Upper lobe of left lung (tissue), 6 donors: ENCODE measurements around the gene MAB21L3. TPM values are rescaled to one million over a fixed set of nuclear protein-coding genes. Genes with fewer than 3 reads are reported as not detected.

Experiments
- ATAC-seq, 2 donors: fragments of 200-7000 bp; cut with Tn5 transposase; one replicate each; pipeline ENCODE4 v1.9.1; 2022; ENCODE audit warnings: mild to moderate bottlenecking in 2 of 2, moderate library complexity in 2 of 2; ENCODE audit not compliant: low FRiP score in 2 of 2
- DNase-seq, 2 donors: peaks; one replicate each; pipeline ENCODE4 v3.0.0-alpha.2; 2019 to 2020
- H3K27ac ChIP-seq, 4 donors: fragments of 200-600 bp; sonication (generic); one replicate each; pipeline ENCODE4 v1.5.1; 2016 to 2019
- H3K27me3 ChIP-seq, 4 donors: fragments of 200-600 bp; sonication (generic); one replicate each; pipeline ENCODE4 v1.5.1; 2017 to 2019
- H3K36me3 ChIP-seq, 4 donors: fragments of 200-600 bp; sonication (generic); one replicate each; pipeline ENCODE4 v1.5.1; 2016 to 2019
- H3K4me1 ChIP-seq, 4 donors: fragments of 200-600 bp; sonication (generic); one replicate each; pipeline ENCODE4 v1.5.1; 2018 to 2019
- H3K4me3 ChIP-seq, 4 donors: fragments of 200-600 bp; sonication (generic); one replicate each; pipeline ENCODE4 v1.5.1; 2017 to 2019; ENCODE audit warnings: mild to moderate bottlenecking in 2 of 4, moderate library complexity in 1 of 4
- H3K9me3 ChIP-seq, 4 donors: fragments of 200-600 bp; sonication (generic); one replicate each; pipeline ENCODE4 v1.5.1; 2018 to 2019
- CTCF ChIP-seq, 6 experiments: fragments of 450-650 bp in 4 of 6; fragments of 200-600 bp in 2 of 6; sonication (generic) in 2 of 6; IDR thresholded peaks; one replicate each; pipeline ENCODE4 v1.5.1; 2016 to 2019; ENCODE audit warnings: antibody characterized with exemption in 6 of 6
- EP300 ChIP-seq, 4 donors: sonication (generic); formaldehyde crosslinking; IDR thresholded peaks; one replicate each; pipeline ENCODE4 v1.5.1; 2017; ENCODE audit warnings: antibody characterized with exemption in 4 of 4, control low read depth in 2 of 4
- POLR2A ChIP-seq, 4 donors: fragments of 450-650 bp; IDR thresholded peaks; one replicate each; pipeline ENCODE4 v1.5.1; 2016 to 2017; ENCODE audit warnings: antibody characterized with exemption in 4 of 4, mild to moderate bottlenecking in 2 of 4
- POLR2AphosphoS5 ChIP-seq, 2 donors: sonication (generic); formaldehyde crosslinking; IDR thresholded peaks; one replicate each; pipeline ENCODE4 v1.5.1; 2017; ENCODE audit warnings: antibody characterized with exemption in 2 of 2
- WGBS, 2 donors: methylation state at CpG; one replicate each; pipeline ENCODE4 v1.1.5; 2017 to 2018; 5-methylcytosine and 5-hydroxymethylcytosine counted together
- total RNA-seq, 6 donors: library from RNA; depleted of rRNA in 4 of 6; stranded (reverse); fragments of >200 nt in 4 of 6; gene quantifications; one replicate each; pipeline versions ENCODE4 v1.1.0 to v1.2.1, GENCODE V29; 2016 to 2021
- donor health status: DM: no; HTN: no; CAD: no; lungs with moderate emphysema.
- donor health status: DM: no; HTN: yes; CAD: no; lungs with severe emphysema.

The MAB21L3 gene
- total RNA-seq, 6 donors from 2014 or later, result 0.30 to 4.2 (median 1.2) TPM

DNA sequence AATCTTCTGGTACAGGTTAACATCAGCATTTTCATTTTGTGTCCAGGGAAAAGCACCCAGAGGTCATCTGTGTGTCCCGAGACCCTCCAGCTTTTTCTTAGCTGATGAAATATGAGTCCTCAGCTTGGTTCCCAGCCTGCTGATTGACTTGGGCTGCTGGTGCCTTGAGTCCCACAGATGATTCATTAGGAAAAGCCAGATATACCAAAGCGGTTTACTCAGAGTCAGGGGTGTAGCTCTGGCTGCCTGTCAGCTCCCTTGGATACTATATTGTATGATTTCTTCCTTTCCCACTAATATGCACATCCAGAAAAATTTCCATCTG lies 43.7 kb upstream of the MAB21L3 start:
- H3K27ac ChIP-seq, result peak overlapping the region in 3 of 4 donors; percentile 1 to 42 (median 39)

DNA sequence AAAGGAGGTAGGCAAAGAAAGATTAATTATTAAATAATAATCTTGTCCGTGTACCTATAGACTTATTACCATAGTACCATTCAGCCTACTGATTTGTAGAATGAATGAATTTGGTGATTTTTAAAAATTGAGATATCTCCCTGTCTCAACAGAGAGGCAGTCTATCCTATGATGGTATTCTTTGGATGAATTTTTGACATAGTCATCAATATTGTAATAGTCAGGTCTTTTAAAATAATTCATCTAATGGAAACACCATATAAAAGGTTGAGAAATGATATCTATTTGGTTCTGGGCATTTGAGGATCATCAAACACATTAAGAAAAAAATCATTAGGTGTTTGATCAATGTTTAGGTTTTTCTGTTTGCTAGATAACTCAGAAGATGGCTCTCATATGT lies 35.6 kb upstream of the MAB21L3 start:
- no peak for TF ChIP-seq POLR2A (IDR thresholded peaks at IDR 0.05)
- TF ChIP-seq EP300 (IDR thresholded peaks at IDR 0.05), result no peak
- TF ChIP-seq POLR2AphosphoS5 (IDR thresholded peaks at IDR 0.05), result no peak
- TF ChIP-seq CTCF (IDR thresholded peaks at IDR 0.05), result no peak
- H3K4me3 ChIP-seq, result no peak overlapping the region
- peaks cover 0 to 5% (median 0%) of the 10 kb centered on the region in 4 donors for H3K36me3 ChIP-seq
- ATAC-seq (no peak), DNase-seq (no peak)
- 0% methylated on average over 1 of the region's 1 CpG for WGBS, 2 donors
- H3K9me3 ChIP-seq, result no peaks in the 10 kb centered on the region
- no peaks in the 10 kb centered on the region for H3K27me3 ChIP-seq
- no peaks in the 10 kb centered on the region for H3K4me1 ChIP-seq
- no peak overlapping the region for H3K27ac ChIP-seq

More for the DNA sequence above, 43.7 kb upstream of the MAB21L3 start:
- peaks cover 0 to 20% (median 16%) of the 10 kb centered on the region in 4 donors for H3K36me3 ChIP-seq
- no peaks in the 10 kb centered on the region for H3K9me3 ChIP-seq
- ATAC-seq (peak in 1 of 2 donors; percentile 94), DNase-seq (no peak)
- no peak for TF ChIP-seq POLR2AphosphoS5 (IDR thresholded peaks at IDR 0.05)
- no peak for TF ChIP-seq CTCF (IDR thresholded peaks at IDR 0.05)
- no peak for TF ChIP-seq POLR2A (IDR thresholded peaks at IDR 0.05)
- TF ChIP-seq EP300 (IDR thresholded peaks at IDR 0.05), result no peak
- no peak overlapping the region for H3K4me3 ChIP-seq
- no peaks in the 10 kb centered on the region for H3K4me1 ChIP-seq
- WGBS, 2 donors, result 60 to 78% methylated on average over 2 of the region's 2 CpGs
- no peaks in the 10 kb centered on the region for H3K27me3 ChIP-seq

DNA sequence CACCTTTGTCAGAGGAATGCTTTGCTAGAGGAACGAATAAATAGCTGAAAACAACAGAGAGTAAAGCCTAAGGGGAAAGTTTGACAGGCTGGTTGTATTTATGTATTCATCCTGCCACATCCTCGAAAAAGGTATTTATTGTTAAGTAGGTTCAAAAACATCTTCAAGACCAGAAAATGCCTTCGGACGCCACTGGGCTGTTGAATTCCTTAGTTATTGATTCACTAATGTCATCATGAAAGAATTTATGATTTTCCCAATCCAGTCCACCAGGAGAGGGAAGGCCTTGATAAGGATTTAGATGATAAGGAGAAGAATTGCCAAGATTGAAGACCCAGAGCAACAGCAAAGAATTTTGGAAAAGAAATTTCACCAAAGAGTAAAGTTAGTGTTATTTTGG lies 35.2 kb upstream of the MAB21L3 start:
- TF ChIP-seq POLR2AphosphoS5 (IDR thresholded peaks at IDR 0.05), result no peak
- no peak for TF ChIP-seq EP300 (IDR thresholded peaks at IDR 0.05)
- no peak for TF ChIP-seq CTCF (IDR thresholded peaks at IDR 0.05)
- no peak for TF ChIP-seq POLR2A (IDR thresholded peaks at IDR 0.05)
- no peaks in the 10 kb centered on the region for H3K9me3 ChIP-seq
- H3K4me1 ChIP-seq, result no peaks in the 10 kb centered on the region
- DNase-seq (no peak), ATAC-seq (no peak)
- no peak overlapping the region for H3K27ac ChIP-seq
- no peaks in the 10 kb centered on the region for H3K27me3 ChIP-seq
- H3K4me3 ChIP-seq, result no peak overlapping the region
- H3K36me3 ChIP-seq, result peaks cover 0 to 5% (median 0%) of the 10 kb centered on the region in 4 donors
- 72 to 73% methylated on average over 4 of the region's 4 CpGs for WGBS, 2 donors

DNA sequence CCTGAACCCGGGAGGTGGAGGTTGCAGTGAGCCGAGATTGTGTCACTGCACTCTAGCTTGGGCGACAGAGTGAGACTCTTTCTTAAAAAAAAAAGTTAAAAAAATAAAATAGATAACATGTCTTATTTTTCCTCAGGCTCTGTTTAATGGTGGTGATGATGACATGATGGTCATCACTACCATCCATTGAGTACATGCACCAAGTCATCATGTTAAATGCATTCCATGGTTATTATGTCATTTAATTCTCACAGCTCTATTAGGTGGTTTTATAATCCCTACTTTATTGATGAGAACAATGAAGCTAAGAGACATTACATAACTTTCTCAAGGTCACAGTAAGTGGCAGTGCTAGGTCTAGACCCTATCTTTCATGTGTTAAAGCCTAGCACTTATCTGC lies 34.4 kb upstream of the MAB21L3 start:
- Histone ChIP-seq H3K4me1 (no peaks in the 10 kb centered on the region), H3K27ac (no peak overlapping the region), H3K4me3 (no peak overlapping the region), H3K9me3 (no peaks in the 10 kb centered on the region), H3K27me3 (no peaks in the 10 kb centered on the region), H3K36me3 (peaks cover 0 to 5% (median 0%) of the 10 kb centered on the region in 4 donors)
- 90 to 93% methylated on average over 3 of the region's 3 CpGs for WGBS, 2 donors
- DNase-seq (no peak), ATAC-seq (no peak)
- no peak for TF ChIP-seq EP300 (IDR thresholded peaks at IDR 0.05)
- TF ChIP-seq CTCF (IDR thresholded peaks at IDR 0.05), result no peak
- TF ChIP-seq POLR2A (IDR thresholded peaks at IDR 0.05), result no peak

- no peak for ATAC-seq
- no peak for DNase-seq
- Histone ChIP-seq H3K27me3 (no peaks in the 10 kb centered on the region), H3K36me3 (no peaks in the 10 kb centered on the region), H3K4me3 (no peak overlapping the region), H3K27ac (no peak overlapping the region), H3K9me3 (no peaks in the 10 kb centered on the region), H3K4me1 (no peaks in the 10 kb centered on the region)
- WGBS, 2 donors, result 68 to 75% methylated on average over 6 of the region's 6 CpGs
- TF ChIP-seq POLR2AphosphoS5 (IDR thresholded peaks at IDR 0.05) (no peak), EP300 (IDR thresholded peaks at IDR 0.05) (no peak), CTCF (IDR thresholded peaks at IDR 0.05) (no peak), POLR2A (IDR thresholded peaks at IDR 0.05) (no peak)
These were observed 32.4 kb upstream of the MAB21L3 start for GRCh38 chr1:116078699-116079223.
